ENCODE results near the gene CPED1.

DNA sequence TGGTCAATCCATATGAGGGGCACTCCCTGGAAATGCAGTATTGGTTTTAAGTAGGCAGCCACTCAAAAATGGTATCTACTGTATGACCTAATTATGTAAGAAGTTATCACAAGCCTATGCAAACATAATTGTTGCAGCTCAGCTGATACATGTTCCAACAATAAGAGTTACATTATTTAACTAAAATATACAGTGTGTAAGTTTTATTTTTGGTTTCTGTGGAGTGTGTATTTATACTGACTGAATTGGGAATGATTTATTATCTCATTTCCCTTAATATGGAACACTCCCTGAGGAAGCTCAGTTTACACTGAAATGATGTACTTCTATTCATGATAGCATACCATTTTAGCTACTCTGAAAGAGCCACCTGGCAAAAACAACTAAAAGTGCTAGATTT is 40.5 kb upstream of the CPED1 start:
- TF ChIP-seq POLR2A (IDR thresholded peaks at IDR 0.05) (no peak), CTCF (IDR thresholded peaks at IDR 0.05) (no peak)

Data from testis (tissue), 2 donors.